Measurements from ENCODE around the gene TNFAIP1.

The TNFAIP1 gene

GRCh38 chr17:28367641-28368305 lies 32.2 kb downstream of the TNFAIP1 start:
- no peak overlapping the region for H3K4me3 ChIP-seq (ENCODE audit: low read length)
- no peak for TF ChIP-seq ZNF274 (IDR thresholded peaks at IDR 0.05; ENCODE audit: low read depth, low read length)

- no peak for TF ChIP-seq ZNF274 (IDR thresholded peaks at IDR 0.05; ENCODE audit: low read depth, low read length)
- no peak overlapping the region for H3K4me3 ChIP-seq (ENCODE audit: low read length)
Observed at GRCh38 chr17:28368306-28368831, 32.8 kb downstream of the TNFAIP1 start.

GRCh38 chr17:28368915-28369683 lies 33.5 kb downstream of the TNFAIP1 start:
- TF ChIP-seq ZNF274 (IDR thresholded peaks at IDR 0.05; ENCODE audit: low read depth, low read length): no peak
- H3K4me3 ChIP-seq (ENCODE audit: low read length): no peak overlapping the region

- H3K4me3 ChIP-seq (ENCODE audit: low read length): no peak overlapping the region
- no peak for TF ChIP-seq ZNF274 (IDR thresholded peaks at IDR 0.05; ENCODE audit: low read depth, low read length)
Observed at GRCh38 chr17:28369684-28370034, 34.1 kb downstream of the TNFAIP1 start.

GRCh38 chr17:28370035-28370743 lies 34.6 kb downstream of the TNFAIP1 start, which contains the start of gene VTN:
Gene VTN (minus strand): TSS chr17:28370307. CDS start chr17:28370203, 104 bp downstream.
- H3K4me3 ChIP-seq (ENCODE audit: low read length): peak within 1 kb of the TSS; percentile 12; the same call in 1 of the 2 replicates
- no peak for TF ChIP-seq ZNF274 (IDR thresholded peaks at IDR 0.05; ENCODE audit: low read depth, low read length)

- H3K4me3 ChIP-seq (ENCODE audit: low read length): no peak overlapping the region
Observed at GRCh38 chr17:28370744-28371103, 35.2 kb downstream of the TNFAIP1 start.

GRCh38 chr17:28371245-28372202 lies 36.0 kb downstream of the TNFAIP1 start, which contains the start of gene SARM1:
Gene SARM1 (plus strand): TSS chr17:28371694. CDS start chr17:28372033, 339 bp downstream.
- TF ChIP-seq ZNF274 (IDR thresholded peaks at IDR 0.05; ENCODE audit: low read depth, low read length): no peak
- H3K4me3 ChIP-seq (ENCODE audit: low read length): peak within 1 kb of the TSS; percentile 80

More at GRCh38 chr17:28370744-28371103, 35.2 kb downstream of the TNFAIP1 start:
- no peak for TF ChIP-seq ZNF274 (IDR thresholded peaks at IDR 0.05; ENCODE audit: low read depth, low read length)

GRCh38 chr17:28372203-28372944 lies 36.8 kb downstream of the TNFAIP1 start:
- H3K4me3 ChIP-seq (ENCODE audit: low read length): peak overlapping the region; percentile 80
- TF ChIP-seq ZNF274 (IDR thresholded peaks at IDR 0.05; ENCODE audit: low read depth, low read length): no peak

GRCh38 chr17:28372945-28373274 lies 37.3 kb downstream of the TNFAIP1 start:
- no peak for TF ChIP-seq ZNF274 (IDR thresholded peaks at IDR 0.05; ENCODE audit: low read depth, low read length)
- H3K4me3 ChIP-seq (ENCODE audit: low read length): no peak overlapping the region; the same call in 1 of the 2 replicates

- H3K4me3 ChIP-seq (ENCODE audit: low read length): no peak overlapping the region
- TF ChIP-seq ZNF274 (IDR thresholded peaks at IDR 0.05; ENCODE audit: low read depth, low read length): no peak
Observed at GRCh38 chr17:28379814-28380801, 44.5 kb downstream of the TNFAIP1 start.

- no peak overlapping the region for H3K4me3 ChIP-seq (ENCODE audit: low read length)
- no peak for TF ChIP-seq ZNF274 (IDR thresholded peaks at IDR 0.05; ENCODE audit: low read depth, low read length)
Observed at GRCh38 chr17:28381141-28381825, 45.7 kb downstream of the TNFAIP1 start.
